Measurements from ENCODE around the gene NRP1. TPM values are rescaled to one million over a fixed set of nuclear protein-coding genes. Genes with fewer than 3 reads are reported as not detected.

Gene NRP1
- total and polyA plus RNA-seq, 2 of the 8 experiments (the other 6 are each of a cell fraction or from before 2014, with no cell fraction given), result 1.2 to 2.1 TPM

- Histone ChIP-seq H3K79me1 (ENCODE audit: low read depth, low read length) (no peaks in the 10 kb centered on the region), H3K4me1 (replicated peaks in 1 of 4; ENCODE audit: control insufficient read depth in 3 of 4, insufficient read depth in 4 of 4, low read length in 3 of 4) (peaks cover 0 to 7% (median 3%) of the 10 kb centered on the region in 4 experiments; a peak in 5 of 7 replicates), H3K23me2 (ENCODE audit: low read depth, low read length) (no peaks in the 10 kb centered on the region), H2BK120ac (replicated peaks; ENCODE audit: low read depth, low read length) (no peak overlapping the region), H3K27me3 (replicated peaks in 1 of 4; ENCODE audit: control insufficient read depth in 3 of 4, extremely low read depth in 1 of 4, insufficient read depth in 3 of 4, low read length in 3 of 4) (no peaks in the 10 kb centered on the region), H3K9ac (replicated peaks in 1 of 4; ENCODE audit: extremely low read depth in 1 of 4, low read depth in 3 of 4, low read length in 3 of 4) (no peak overlapping the region), H3K79me2 (ENCODE audit: control insufficient read depth in 1 of 2, insufficient read depth in 2 of 2, low read length in 2 of 2) (no peaks in the 10 kb centered on the region), H4K5ac (ENCODE audit: insufficient read length, low read depth, low read length) (no peak overlapping the region), H3K4me3 (ENCODE audit: extremely low read depth in 1 of 4, insufficient read depth in 2 of 4, low read depth in 3 of 4, low read length in 4 of 4) (no peak overlapping the region), H2AFZ (ENCODE audit: low read length) (no peak overlapping the region), H2BK5ac (ENCODE audit: low read depth, low read length) (no peak overlapping the region), H3K56ac (replicated peaks; ENCODE audit: insufficient read length, low read depth, low read length) (no peak overlapping the region), H3K14ac (ENCODE audit: insufficient read length) (no peak overlapping the region), H3K23ac (ENCODE audit: insufficient read length) (no peak overlapping the region), H3K18ac (ENCODE audit: extremely low read depth, low read length) (no peak overlapping the region), H2BK20ac (ENCODE audit: low read length) (no peak overlapping the region), H2AK5ac (ENCODE audit: low read depth, low read length) (no peak overlapping the region), H3K36me3 (ENCODE audit: control insufficient read depth in 2 of 4, insufficient read depth in 4 of 4, low read length in 3 of 4) (no peaks in the 10 kb centered on the region), H4K8ac (ENCODE audit: extremely low read depth, insufficient read depth, low read length) (no peak overlapping the region; the same call in 1 of the 2 replicates), H3K27ac (ENCODE audit: low read depth, low read length) (no peak overlapping the region), H3K9me3 (ENCODE audit: insufficient read depth in 2 of 2, low read depth in 1 of 2, low read length in 1 of 2) (no peaks in the 10 kb centered on the region), H4K20me1 (replicated peaks in 1 of 2; ENCODE audit: control insufficient read depth in 1 of 2, insufficient read depth in 2 of 2, low read length in 2 of 2) (no peaks in the 10 kb centered on the region), H3K4me2 (ENCODE audit: insufficient read depth in 1 of 2, low read depth in 2 of 2, low read length in 2 of 2) (no peak overlapping the region), H2BK15ac (ENCODE audit: low read length) (no peak overlapping the region), H2BK12ac (ENCODE audit: low read depth, low read length) (no peak overlapping the region), H4K91ac (replicated peaks; ENCODE audit: insufficient read length, low read length) (no peak overlapping the region), H3K4ac (replicated peaks; ENCODE audit: insufficient read length, low read depth, low read length) (no peak overlapping the region)
- ChIA-PET CTCF (ENCODE audit: partially characterized antibody) (interaction anchor here (1.0 kb wide), 1 partner anchor 9 kb away, joined by 4 read pairs; no protein-coding TSS in a partner anchor), POLR2A (ENCODE audit: partially characterized antibody) (no interaction called here)
- WGBS, 2 experiments (ENCODE audit: extremely low coverage in 1 of 2, insufficient coverage in 1 of 2, insufficient read length in 1 of 2, insufficient replicate concordance in 2 of 2, low coverage in 1 of 2, low lambda C conversion rate in 2 of 2, missing lambda C conversion rate in 1 of 2), result 85% methylated on average over 5 of the region's 5 CpGs; no CpG with 5 or more reads in 1 of the 2 experiments
- no peak for DNase-seq (ENCODE audit: low read depth in 1 of 2, low spot score in 2 of 2)
- TF ChIP-seq SP4 (IDR thresholded peaks at IDR 0.05; ENCODE audit: low read length) (no peak), HDAC2 (IDR thresholded peaks at IDR 0.05; ENCODE audit: borderline replicate concordance in 1 of 2, low read depth in 2 of 2, low read length in 2 of 2) (no peak), HDAC6 (IDR thresholded peaks at IDR 0.05; ENCODE audit: low read depth, low read length) (no peak), RAD21 (IDR thresholded peaks at IDR 0.05 in 1 of 2, conservative IDR thresholded peaks at IDR 0.05 in 1 of 2; ENCODE audit: low read depth in 2 of 2, low read length in 2 of 2) (no peak), TCF12 (IDR thresholded peaks at IDR 0.05; ENCODE audit: low read depth, low read length) (no peak), CTBP2 (IDR thresholded peaks at IDR 0.05; ENCODE audit: borderline replicate concordance, insufficient read depth, insufficient read length, low read length) (no peak), CHD2 (IDR thresholded peaks at IDR 0.05; ENCODE audit: low read length) (no peak), EZH2 (IDR thresholded peaks at IDR 0.05; ENCODE audit: low read depth, low read length, severe bottlenecking) (no peak), KDM4A (IDR thresholded peaks at IDR 0.05; ENCODE audit: low read depth, low read length, severe bottlenecking) (no peak), CBX8 (IDR thresholded peaks at IDR 0.05; ENCODE audit: borderline replicate concordance, low read depth, low read length) (no peak)
- no peak for FAIRE-seq
Observed at GRCh38 chr10:33267708-33268107, 66.8 kb downstream of the NRP1 start.
